ENCODE results near the gene CDKN1C.

GRCh38 chr11:2834503-2835273 lies 50.9 kb downstream of the CDKN1C start:
- TF ChIP-seq OSR1 (CRISPR knock-in tag; IDR thresholded peaks at IDR 0.05) = no peak
- no peak for TF ChIP-seq ZNF8 (CRISPR knock-in tag; IDR thresholded peaks at IDR 0.05)
- no peak for TF ChIP-seq SNAI2 (CRISPR knock-in tag; IDR thresholded peaks at IDR 0.05)
- no peak for TF ChIP-seq BACH2 (CRISPR knock-in tag; IDR thresholded peaks at IDR 0.05; ENCODE audit: borderline replicate concordance)
- no peak for TF ChIP-seq PATZ1 (CRISPR knock-in tag; IDR thresholded peaks at IDR 0.05; ENCODE audit: borderline replicate concordance)
- no peak for TF ChIP-seq ESRRG (CRISPR knock-in tag; IDR thresholded peaks at IDR 0.05)
- TF ChIP-seq PPARA (CRISPR knock-in tag; IDR thresholded peaks at IDR 0.05; ENCODE audit: borderline replicate concordance) = no peak
- TF ChIP-seq TSHZ2 (CRISPR knock-in tag; IDR thresholded peaks at IDR 0.05) = no peak
- TF ChIP-seq ZNF70 (CRISPR knock-in tag; IDR thresholded peaks at IDR 0.05) = no peak
- no peak for TF ChIP-seq TCF4 (CRISPR knock-in tag; IDR thresholded peaks at IDR 0.05; ENCODE audit: borderline replicate concordance)
